Spleen (tissue), 7 donors: ENCODE results near the gene MPST.

Experiments used
- CTCF ChIP-seq, 11 experiments: fragments of 200-600 bp in 7 of 11; fragments of 450-650 bp in 4 of 11; sonication (generic) in 4 of 11; IDR thresholded peaks in 8 of 11; conservative IDR thresholded peaks in 3 of 11; 1 replicate in 7 of 11; 2 replicates in 4 of 11; pipeline versions ENCODE4 v1.4.0 to v1.8.0; 2016 to 2021; ENCODE audit warnings: antibody characterized with exemption in 11 of 11, inconsistent platforms in 4 of 11, mild to moderate bottlenecking in 1 of 11
- POLR2A ChIP-seq, 3 donors: fragments of 450-650 bp; IDR thresholded peaks; one replicate each; pipeline ENCODE4 v1.5.1; 2017; ENCODE audit warnings: antibody characterized with exemption in 3 of 3, mild to moderate bottlenecking in 1 of 3
- donor health status: DM: no; HTN: no; CAD: no; lungs with moderate emphysema.
- donor health status: DM: no; HTN: no; CAD: no.
- donor health status: DM: no; HTN: no; CAD: no.

DNA sequence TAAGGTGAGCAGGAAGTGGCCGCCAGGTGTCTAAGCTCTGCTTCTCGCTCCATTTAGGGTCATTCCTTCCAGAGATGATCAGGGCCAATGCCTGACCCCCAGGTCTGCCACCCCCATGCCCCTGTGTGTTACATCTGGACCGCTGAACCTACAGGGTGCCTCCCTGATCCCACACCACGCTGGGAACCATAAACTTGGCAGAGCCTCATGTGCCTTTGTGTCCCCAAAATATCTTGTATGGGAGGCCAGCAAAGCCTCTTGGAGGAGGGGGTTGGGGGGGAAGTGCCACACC lies 4.0 kb upstream of the MPST start:
- TF ChIP-seq CTCF (IDR thresholded peaks at IDR 0.05 in 8 of 11, conservative IDR thresholded peaks at IDR 0.05 in 3 of 11) (no peak), POLR2A (IDR thresholded peaks at IDR 0.05) (no peak)
